Natural killer cell (primary cell): ENCODE data around the gene MYO1G. TPM values are rescaled to one million over a fixed set of nuclear protein-coding genes. Genes with fewer than 3 reads are reported as not detected.
"Not testable (repeated sequence)": the region's sequence is repeated elsewhere in the genome, so short reads cannot be mapped to it uniquely, and the experiment has no call there.

Experiments
- ATAC-seq, 3 donors: fragments of 150-1000 bp in 2 of 3; fragments of 200-7000 bp in 1 of 3; cut with Tn5 transposase; 1 replicate in 1 of 3; 2 replicates in 2 of 3; pipeline ENCODE4 v1.10.0; 2021; ENCODE audit warnings: mild to moderate bottlenecking in 2 of 3, moderate library complexity in 2 of 3
- DNase-seq, 2 donors: peaks; one replicate each; pipeline versions ENCODE4 v3.0.0 to v3.0.0-alpha.2; 2013 to 2021; ENCODE audit warnings: mixed read lengths in 1 of 2
- H3K27ac ChIP-seq: one replicate; pipeline ENCODE4 v1.5.1; 2013; ENCODE audit warnings: mild to moderate bottlenecking, low read length
- H3K27me3 ChIP-seq: one replicate; pipeline ENCODE4 v1.6.1; 2013; ENCODE audit warnings: low read length; ENCODE audit not compliant: control insufficient read depth, insufficient read depth
- H3K36me3 ChIP-seq: one replicate; pipeline ENCODE4 v1.6.1; 2013; ENCODE audit warnings: low read length; ENCODE audit not compliant: control insufficient read depth, insufficient read depth
- H3K4me1 ChIP-seq: one replicate; pipeline ENCODE4 v1.6.1; 2013; ENCODE audit warnings: low read length; ENCODE audit not compliant: control insufficient read depth, insufficient read depth
- H3K4me3 ChIP-seq: one replicate; pipeline ENCODE4 v1.5.1; 2013; ENCODE audit warnings: low read length
- H3K9me3 ChIP-seq: one replicate; pipeline ENCODE4 v1.6.1; 2013; ENCODE audit warnings: low read length; ENCODE audit not compliant: control insufficient read depth, insufficient read depth
- H3K27ac Mint-ChIP-seq, 2 donors: one replicate each; pipeline ENCODE4 v1.8.0; 2022; ENCODE audit warnings: mild to moderate bottlenecking in 2 of 2, mixed read lengths in 2 of 2, moderate library complexity in 1 of 2
- H3K27me3 Mint-ChIP-seq, 2 donors: one replicate each; pipeline ENCODE4 v1.8.0; 2022; ENCODE audit warnings: low read depth in 2 of 2, mixed read lengths in 2 of 2
- H3K36me3 Mint-ChIP-seq: one replicate; pipeline ENCODE4 v1.8.0; 2022; ENCODE audit warnings: mixed read lengths
- H3K4me1 Mint-ChIP-seq, 2 donors: one replicate each; pipeline ENCODE4 v1.8.0; 2022; ENCODE audit warnings: mixed read lengths in 2 of 2
- H3K4me3 Mint-ChIP-seq: one replicate; pipeline ENCODE4 v1.8.0; 2022; ENCODE audit warnings: mild to moderate bottlenecking, moderate library complexity, mixed read lengths
- H3K9me3 Mint-ChIP-seq, 2 donors: one replicate each; pipeline ENCODE4 v1.8.0; 2022; ENCODE audit warnings: mixed read lengths in 2 of 2
- CTCF ChIP-seq: fragments of 200-600 bp; IDR thresholded peaks from one replicate; pipeline ENCODE4 v1.8.0; 2022; ENCODE audit warnings: antibody characterized with exemption
- WGBS: methylation state at CpG from one replicate; pipeline ENCODE4 v1.1.7; 2013; ENCODE audit warnings: missing lambda C conversion rate; ENCODE audit not compliant: insufficient coverage; 5-methylcytosine and 5-hydroxymethylcytosine counted together
- intact Hi-C: fragments of 100-400 bp; cut with micrococcal nuclease; formaldehyde crosslinking; loops from one replicate; pipeline ENCODE4 v1.14.2; 2022
- total RNA-seq, 4 donors: library from RNA; stranded (reverse); fragments of 120-200 nt in 1 of 4; gene quantifications; one replicate each; pipeline versions ENCODE4 v1.2.3 to v1.2.4, GENCODE V29; 2013 to 2022

The MYO1G gene
- total RNA-seq, 3 donors from 2014 or later (not counting 1 experiment from before 2014, with no cell fraction given): 371 to 470 (median 429) TPM

DNA sequence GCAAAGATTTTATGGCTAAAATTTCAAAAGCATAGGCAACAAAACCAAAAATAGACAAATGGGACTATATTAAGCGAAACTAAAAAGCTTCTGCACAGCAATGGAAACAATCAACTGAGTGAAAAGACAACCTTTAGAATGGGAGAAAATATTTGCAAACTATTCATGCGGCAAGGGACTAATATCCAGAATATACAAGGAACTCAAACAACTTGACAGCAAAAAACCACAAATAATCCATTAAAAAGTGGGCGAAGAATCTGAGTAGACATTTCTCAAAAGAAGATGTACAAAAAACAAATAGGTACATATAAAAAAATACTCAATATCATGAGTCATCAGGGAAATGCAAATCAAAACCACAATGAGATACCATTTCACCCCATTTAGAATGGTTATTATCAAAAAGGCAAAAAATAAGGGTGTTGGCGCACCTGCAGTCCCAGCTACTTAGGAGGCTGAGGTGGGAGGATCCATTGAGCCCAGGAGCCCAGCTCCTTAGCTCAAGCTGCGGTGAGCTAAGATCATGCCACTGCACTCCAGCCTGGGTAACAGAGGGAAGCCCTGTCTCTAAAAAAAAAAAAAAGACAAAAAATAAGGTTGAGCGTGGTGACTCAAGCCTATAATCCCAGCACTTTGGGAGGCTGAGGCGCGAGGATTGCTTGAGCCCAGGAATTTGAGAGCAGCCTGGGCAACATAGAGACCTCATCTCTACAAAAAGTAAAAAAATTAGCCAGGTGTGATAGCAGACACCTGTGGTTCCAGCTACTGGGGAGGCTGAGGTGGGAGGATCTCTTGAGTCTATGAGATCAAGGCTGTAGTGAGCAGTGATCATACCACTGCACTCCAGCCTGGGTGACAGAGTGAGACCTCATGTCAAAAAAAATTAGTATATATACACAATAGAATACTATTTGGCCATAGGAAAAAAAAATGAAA lies 17.0 kb upstream of the MYO1G start:
- H3K4me1 Mint-ChIP-seq: peaks cover 15 to 22% of the 10 kb centered on the region in 2 donors
- H3K27me3 Mint-ChIP-seq: no peaks in the 10 kb centered on the region
- no peaks in the 10 kb centered on the region for H3K36me3 ChIP-seq
- H3K9me3 ChIP-seq: no peaks in the 10 kb centered on the region
- H3K27ac ChIP-seq: no peak overlapping the region
- no peak overlapping the region for H3K27ac Mint-ChIP-seq
- H3K36me3 Mint-ChIP-seq: no peaks in the 10 kb centered on the region
- no peaks in the 10 kb centered on the region for H3K27me3 ChIP-seq
- DNase-seq (peak in 1 of 2 donors; percentile 62), ATAC-seq (no peak)
- 87% methylated on average over 6 of the region's 8 CpGs for WGBS
- intact Hi-C loops: no loop called here
- no peak for TF ChIP-seq CTCF
- H3K9me3 Mint-ChIP-seq: no peaks in the 10 kb centered on the region
- H3K4me3 ChIP-seq: no peak overlapping the region
- peaks cover 9% of the 10 kb centered on the region for H3K4me1 ChIP-seq
- no peak overlapping the region for H3K4me3 Mint-ChIP-seq

- peaks cover 6% of the 10 kb centered on the region for H3K4me1 ChIP-seq
- H3K36me3 ChIP-seq: no peaks in the 10 kb centered on the region
- no peaks in the 10 kb centered on the region for H3K27me3 ChIP-seq
- no peaks in the 10 kb centered on the region for H3K9me3 ChIP-seq
- intact Hi-C loops: no loop called here
- Mint-ChIP-seq H3K36me3 (no peaks in the 10 kb centered on the region), H3K4me3 (no peak overlapping the region), H3K27ac (no peak overlapping the region), H3K4me1 (peaks cover 12 to 18% of the 10 kb centered on the region in 2 donors), H3K9me3 (no peaks in the 10 kb centered on the region), H3K27me3 (no peaks in the 10 kb centered on the region)
- WGBS: 45% methylated on average over 5 of the region's 5 CpGs
- ATAC-seq: no peak
- DNase-seq: peak in 1 of 2 donors; percentile 55
- H3K27ac ChIP-seq: no peak overlapping the region
- H3K4me3 ChIP-seq: no peak overlapping the region
- TF ChIP-seq CTCF: no peak
Measured at GRCh38 chr7:44994877-44995554, 16.2 kb upstream of the MYO1G start.

DNA sequence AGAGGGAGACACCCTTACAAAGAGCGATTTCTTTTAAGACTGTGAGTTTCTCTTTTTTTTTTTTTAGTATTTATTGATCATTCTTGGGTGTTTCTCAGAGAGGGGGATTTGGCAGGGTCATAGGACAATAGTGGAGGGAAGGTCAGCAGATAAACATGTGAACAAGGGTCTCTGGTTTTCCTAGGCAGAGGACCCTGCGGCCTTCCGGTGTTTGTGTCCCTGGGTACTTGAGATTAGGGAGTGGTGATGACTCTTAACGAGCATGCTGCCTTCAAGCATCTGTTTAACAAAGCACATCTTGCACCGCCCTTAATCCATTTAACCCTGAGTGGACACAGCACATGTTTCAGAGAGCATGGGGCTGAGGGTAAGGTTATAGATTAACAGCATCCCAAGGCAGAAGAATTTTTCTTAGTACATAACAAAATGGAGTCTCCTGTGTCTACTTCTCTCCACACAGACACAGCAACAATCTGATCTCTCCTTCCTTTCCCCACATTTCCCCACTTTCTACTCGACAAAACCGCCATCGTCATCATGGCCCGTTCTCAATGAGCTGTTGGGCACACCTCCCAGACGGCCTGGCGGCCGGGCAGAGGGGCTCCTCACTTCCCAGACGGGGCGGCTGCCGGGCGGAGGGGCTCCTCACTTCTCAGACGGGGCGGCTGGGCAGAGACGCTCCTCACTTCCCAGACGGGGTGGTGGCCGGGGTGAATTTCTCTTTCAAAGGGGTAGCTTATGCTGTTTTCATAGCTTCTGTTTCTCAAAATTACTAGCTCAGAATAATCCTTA lies 13.4 kb upstream of the MYO1G start:
- H3K27me3 ChIP-seq, H3K4me3 ChIP-seq, H3K27ac Mint-ChIP-seq, H3K27me3 Mint-ChIP-seq, H3K9me3 Mint-ChIP-seq, H3K36me3 ChIP-seq, H3K27ac ChIP-seq, H3K4me3 Mint-ChIP-seq, H3K4me1 ChIP-seq, DNase-seq, H3K36me3 Mint-ChIP-seq, intact Hi-C loops, H3K9me3 ChIP-seq, ATAC-seq: not testable (repeated sequence)
- H3K4me1 Mint-ChIP-seq: peaks cover 12 to 17% of the 10 kb centered on the region in 2 donors
- WGBS: 96% methylated on average over 16 of the region's 21 CpGs
